Activated CD8-positive, alpha-beta memory T cell treated with anti-CD3 and anti-CD28 coated beads for 24 hours (primary cell): ENCODE measurements around the gene FTO.
A peak's percentile ranks its signal among the peaks of the same experiment; 100 is the strongest.
"Not testable (repeated sequence)": the region's sequence is repeated elsewhere in the genome, so short reads cannot be mapped to it uniquely, and the experiment has no call there.

Experiments used
- DNase-seq: peaks from one replicate; pipeline ENCODE4 v3.0.0-alpha.2; 2020

Gene FTO

DNA sequence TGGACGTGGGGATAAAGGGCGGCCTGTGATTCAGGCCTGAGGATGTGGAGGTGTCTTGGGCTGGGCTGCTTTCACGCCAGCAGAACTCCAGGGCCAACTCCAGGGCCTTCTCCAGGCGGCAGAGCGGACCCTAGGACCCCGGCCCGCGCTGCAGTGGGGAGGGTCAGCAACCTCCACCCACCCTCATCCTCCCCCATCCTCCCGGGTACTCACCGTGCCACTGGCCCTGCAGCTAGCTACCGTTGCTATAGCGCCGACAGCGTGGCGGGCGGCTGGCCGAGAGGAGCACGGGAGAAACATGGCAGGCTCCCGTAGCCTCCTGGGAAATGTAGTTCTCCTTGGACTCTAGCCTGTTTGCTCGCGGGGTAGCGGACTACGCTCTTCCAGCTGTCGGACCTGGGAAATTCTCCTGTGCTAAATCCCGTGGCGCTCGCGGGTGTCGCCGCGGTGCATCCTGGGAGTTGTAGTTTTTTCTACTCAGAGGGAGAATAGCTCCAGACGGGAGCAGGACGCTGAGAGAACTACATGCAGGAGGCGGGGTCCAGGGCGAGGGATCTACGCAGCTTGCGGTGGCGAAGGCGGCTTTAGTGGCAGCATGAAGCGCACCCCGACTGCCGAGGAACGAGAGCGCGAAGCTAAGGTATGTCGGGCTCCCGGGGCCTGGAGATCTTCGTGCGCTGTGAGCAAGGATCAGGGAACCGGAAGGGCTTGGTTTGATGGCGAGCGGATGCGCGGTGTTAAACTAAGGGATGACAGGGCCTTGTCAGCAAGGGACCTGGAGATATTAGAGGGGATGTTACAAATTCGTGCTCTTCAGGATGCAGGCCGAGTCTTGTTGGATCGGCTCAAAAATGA, at the start of gene FTO, which contains the start of gene RPGRIP1L:
FTO (plus strand) TSS at position 567 of the 855 bp plus-strand sequence.
RPGRIP1L (minus strand) TSS at position 270 of the 855 bp plus-strand sequence. CDS start 3,136 bp downstream, outside the sequence.
- DNase-seq: peak; percentile 99

DNA sequence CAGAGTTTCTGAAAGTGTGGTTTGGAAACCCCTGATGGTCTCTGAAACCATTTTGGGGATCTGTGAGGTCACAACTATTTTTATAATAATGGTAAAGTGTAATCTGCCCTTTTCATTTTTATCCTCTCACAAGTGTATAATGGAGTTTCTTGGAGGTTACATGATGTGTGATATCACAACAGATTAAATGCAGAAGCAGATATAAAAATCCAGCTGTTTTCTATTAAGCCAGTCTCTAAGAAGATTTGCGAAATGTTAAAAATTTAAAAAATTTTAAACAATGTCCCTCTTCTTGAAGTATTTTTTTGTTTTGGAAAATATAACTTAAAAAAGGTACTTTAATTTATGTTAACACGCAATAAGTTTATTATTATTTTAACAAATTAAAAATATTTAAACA, 49.0 kb upstream of the FTO start:
- no peak for DNase-seq

DNA sequence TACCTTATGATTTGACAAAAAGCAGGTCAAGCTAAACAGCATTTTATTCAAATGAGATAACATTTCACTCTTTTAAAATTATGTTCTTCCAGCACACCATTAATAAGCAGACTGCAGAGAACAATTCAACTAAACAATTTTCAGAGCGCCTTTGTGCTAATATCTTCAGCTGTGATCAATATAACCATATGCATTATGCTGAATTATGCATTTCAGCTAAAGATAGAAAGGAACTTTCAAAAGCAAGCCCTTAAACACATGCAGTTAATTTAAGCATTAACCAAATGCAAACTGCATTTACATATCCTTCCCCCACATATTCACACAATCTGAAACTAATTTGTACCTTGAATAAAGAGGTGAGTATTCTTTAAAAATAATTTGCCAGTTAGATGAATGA, 41.9 kb upstream of the FTO start:
- DNase-seq: no peak

DNA sequence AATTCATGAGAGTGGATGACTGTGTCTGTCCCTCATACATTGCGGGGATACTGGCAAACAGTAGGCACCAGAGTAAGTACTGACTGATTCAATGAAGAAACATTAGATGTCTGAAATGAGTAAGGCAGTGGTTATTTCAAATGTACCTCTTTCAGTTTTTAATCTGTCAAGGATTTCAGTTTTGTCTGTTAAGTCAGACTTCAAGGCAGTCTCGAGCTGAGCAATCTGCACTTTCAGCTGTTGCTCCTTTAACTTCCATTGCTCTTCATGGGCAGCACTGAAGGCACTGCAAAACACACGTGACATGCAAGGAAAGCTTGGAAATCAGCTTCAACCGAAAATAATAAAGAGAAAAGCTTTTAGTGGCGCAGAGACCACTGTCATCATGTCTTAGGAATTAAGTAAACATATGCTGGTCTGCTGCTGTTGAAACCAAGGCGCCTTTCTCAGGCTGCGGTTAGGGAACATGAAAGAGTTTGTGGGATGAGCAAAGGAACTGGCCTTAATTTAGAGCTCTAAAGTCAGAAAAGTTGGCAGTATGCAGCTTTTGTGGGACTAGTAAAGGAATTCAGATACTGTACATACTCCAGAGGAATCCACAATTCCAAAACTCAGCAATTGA, 39.1 kb upstream of the FTO start:
- DNase-seq: no peak

DNA sequence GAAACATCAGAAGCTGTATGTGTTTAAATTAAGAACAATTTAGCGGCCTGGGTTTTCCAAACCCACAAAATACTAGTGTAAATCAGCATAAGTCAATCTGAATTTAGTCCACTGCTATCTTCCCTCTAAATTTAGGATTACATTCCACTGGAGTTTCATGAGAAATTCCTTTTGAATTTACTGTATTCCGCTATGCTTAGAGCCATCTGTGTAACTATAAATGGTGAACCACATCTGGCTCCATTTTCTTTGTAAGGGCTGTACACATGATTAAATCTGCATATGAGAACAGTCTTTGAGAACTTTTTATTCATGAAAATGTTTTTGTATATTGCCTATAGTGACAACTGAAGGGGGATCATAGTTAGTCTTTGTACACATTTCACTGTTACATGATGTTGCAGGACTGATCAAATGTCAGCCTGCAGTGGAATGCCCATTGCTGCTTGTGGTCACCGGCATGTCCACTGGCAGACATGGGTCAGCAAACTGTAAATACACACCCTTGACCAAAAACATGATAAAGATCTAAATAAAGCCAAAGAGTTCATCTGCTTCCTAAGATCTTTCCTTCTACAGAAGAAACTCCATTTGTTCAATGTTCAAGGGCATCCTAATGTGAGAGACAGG, 37.1 kb upstream of the FTO start:
- no peak for DNase-seq

DNA sequence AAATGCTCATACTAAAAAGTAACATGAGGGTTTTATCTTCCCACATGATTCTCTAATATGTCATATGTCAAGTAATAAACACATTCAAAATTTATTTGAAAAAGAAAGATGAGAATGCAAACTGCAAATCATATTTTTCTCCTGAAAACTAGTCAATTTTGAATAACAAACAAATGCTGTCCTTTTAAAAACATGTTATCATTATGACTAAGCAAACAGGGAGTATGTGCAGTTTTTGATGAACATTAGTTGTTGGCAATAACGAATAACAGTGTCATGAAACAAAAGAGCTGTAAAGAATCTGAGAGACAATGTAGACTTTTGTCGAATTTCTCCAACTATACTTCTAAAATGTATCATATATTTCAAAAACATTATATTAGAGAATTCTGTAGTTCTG, 35.1 kb upstream of the FTO start:
- DNase-seq: no peak

DNA sequence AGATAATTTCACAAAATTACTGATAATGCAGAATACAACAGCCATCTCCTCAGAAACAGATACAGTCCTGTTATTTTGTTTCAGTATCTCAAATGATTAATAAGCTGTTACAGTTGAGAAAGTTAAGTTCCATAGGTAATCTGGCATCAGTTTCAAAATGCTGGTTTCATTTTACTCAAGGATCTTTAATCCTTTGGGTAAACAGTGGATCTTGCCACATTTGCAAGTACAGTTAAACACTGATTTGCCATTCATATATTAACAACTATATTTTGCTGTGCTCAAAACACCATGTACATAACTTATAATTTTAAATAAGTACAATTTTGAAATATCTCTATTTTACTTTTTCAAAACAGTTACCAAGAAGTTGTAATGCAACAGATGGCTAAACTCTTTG, 31.5 kb upstream of the FTO start:
- DNase-seq: no peak

DNA sequence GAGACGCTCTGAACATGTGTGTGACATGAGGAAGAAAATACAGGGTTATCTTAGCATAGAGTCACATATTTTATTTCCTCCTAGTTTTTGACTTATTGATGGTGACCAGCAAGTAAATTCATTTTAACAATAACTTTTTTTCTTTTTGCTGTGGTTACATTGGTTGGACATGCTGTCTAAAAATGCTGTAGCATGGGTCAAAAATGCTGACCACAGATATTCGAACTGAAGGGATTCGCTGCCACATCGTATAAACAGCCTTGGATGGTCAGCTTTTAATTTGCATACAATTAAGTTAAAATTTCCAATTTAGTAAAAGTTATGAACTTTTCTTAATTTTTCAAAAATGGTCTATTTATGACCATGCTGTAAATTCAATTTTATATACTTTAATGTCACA, 30.8 kb upstream of the FTO start:
- no peak for DNase-seq

DNA sequence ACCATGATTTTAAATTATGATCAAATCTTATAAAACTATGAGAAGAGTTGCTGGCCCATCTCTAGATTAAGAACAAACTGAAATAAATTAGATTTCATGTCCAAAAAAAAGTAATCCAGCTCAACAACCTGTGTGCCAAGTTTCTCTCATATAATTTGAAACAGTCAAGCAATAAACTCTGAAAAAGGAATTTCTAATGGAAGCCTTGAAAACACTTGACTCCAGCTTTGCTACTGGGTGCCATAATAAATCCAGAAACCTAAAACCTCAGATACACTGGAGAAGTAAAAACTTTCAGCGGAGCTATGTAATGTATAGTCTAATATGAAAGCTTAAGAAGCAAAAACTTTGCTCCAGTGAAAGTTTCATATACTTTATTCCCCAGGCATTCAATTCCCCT, 25.8 kb upstream of the FTO start:
- no peak for DNase-seq

DNA sequence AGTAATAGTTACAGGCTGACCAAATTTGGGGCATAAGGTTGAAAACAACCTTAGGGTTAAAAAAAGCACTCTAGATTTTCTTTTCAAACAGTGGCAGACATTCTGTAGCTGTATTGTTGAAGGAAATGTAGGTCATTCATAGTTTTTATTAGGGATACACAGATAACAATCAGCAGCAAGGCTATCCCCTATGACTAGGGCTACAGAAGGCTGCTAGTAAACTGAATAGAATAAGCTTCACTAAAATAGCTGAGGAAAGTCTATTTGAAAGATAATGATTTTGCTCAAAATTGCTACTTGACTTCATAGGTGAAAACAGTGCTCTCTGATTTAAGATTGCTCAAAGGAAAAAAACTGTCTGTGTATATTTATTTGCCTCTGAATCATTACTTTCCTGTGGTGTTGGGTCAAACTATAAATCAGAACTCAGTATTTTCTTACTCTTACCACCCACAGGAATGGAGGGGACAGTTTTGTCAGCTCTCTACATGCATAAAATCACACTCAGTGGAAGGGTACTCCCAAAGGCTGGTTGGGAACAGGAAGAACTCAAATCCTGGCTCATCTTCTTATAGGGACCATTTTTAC, 25.1 kb upstream of the FTO start:
- DNase-seq: no peak

DNA sequence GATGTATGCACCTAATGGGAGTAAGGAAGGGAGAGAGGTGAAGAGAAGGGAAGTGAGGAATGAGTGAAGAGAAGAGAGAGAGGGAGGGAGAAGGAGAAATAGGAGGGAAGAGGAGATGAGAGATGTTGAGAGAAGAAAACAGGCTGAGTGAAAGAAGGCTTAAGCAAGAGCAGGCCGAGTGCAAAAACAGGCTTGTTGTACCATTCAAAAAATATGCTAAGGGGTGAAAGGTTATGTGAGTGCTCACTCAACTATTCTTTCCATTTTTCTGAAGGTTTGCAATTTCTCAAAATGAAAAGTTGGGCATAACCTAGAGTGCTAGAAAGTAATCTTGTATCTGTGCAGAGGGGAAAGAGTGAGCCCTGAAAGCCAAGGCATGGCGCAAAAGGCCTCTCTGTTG, 23.2 kb upstream of the FTO start:
- DNase-seq: no peak

DNA sequence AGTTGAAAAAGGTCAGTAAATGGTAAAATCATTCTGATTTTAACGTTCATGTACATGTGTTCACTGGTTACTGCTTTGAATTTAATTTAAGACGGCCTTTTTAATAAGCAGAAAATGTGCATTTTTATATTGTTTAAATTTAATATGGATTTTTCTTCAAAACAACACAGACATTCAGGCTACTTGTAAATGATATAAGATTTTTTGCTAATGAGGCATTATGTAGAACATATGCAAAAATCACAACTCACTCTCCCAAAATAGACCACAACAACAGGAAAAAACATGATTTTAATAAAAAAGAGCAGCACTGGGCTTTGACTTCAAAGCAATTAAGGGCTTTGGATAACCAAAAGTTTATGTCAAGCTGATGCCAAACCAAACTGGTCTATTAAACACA, 22.6 kb upstream of the FTO start:
- no peak for DNase-seq

DNA sequence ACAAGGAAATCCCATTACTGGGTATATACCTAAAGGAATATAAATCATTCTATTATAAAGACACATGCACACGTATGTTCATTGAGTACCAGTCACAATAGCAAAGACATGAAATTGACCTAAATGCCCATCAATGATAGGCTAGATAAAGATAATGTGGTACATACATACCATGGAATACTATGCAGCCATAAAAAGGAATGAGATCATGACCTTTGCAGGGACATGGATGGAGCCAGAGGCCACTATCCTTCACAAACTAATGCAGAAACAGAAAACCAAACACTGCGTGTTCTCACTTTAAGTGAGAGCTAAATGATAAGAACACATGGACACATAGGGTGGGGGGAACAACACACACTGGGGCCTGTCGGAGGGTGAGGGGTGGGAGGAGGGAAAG, 18.6 kb upstream of the FTO start:
- DNase-seq: not testable (repeated sequence)

DNA sequence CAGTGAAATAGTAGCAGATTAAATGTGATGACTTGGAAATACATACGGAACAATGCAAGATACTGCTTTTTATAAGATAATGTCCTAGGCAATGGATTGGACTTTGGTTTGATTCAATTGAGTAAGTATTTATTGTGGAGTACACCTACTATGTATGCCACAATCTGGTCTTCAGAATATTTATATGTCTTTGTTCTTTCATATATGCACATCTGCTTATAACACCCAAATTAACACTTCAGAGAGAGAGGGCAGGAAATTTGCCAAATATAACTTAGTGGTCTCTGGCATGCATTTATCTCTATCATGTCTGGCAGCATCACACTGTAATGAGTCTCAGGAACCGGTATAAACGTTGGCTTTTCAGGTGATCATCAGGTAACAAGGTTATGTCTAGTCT, 17.2 kb upstream of the FTO start:
- DNase-seq: no peak

DNA sequence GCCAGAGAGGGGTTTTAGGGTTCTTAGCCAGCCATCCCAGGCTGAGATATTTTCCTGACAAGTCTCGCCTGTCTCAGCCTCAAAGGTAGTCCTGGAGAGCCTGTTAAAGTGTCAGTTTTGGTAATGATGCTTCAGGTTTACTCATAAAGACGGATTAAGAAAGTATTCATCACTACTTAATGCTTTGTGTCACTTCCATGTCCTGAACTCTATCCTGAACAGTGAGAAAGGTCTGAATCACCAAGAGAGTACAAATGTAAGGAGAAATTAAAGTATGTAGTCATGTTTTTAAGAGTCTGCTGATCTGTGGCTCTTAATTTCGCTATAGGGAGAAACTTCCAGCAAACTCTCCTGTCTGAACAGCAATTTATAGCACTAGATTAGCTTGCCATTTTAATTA, 14.3 kb upstream of the FTO start:
- no peak for DNase-seq

DNA sequence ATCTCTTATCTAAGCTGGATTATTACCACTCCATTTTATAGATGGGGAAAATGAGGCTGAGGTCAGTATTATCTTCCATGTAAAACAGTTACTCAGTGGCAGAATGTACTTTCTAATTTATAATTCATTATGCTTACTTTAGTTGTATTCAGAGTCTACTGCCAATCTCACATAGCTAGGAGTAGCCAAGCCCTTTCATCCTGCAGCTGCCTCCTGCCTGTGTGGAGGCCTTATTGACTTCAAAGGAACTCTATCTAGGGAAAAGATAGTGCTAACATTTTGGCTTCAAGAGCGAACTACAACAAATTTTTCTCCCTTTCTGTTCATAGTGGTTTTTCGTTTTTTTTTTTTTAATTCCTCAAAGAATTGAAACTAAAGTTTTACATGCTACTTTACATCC, 13.2 kb upstream of the FTO start:
- DNase-seq: no peak

DNA sequence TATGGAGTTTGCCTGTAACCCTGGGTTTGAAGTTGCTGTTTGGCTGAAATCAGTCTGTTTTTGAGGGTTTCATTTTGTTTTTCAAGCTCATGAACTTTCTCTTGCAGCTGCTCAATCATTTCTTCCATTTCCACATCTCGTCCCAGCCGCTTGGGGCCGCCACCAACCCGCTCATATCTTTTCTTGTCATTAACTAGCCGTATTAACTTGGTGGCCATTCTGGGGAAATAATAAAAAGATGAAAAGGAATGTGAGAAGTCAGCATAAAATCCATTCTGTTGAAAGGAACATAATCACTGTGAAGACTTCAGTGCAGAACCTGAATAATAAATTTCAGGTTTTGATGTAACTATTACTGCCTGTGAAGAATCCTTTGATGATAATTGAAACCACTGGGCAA, 11.8 kb upstream of the FTO start:
- DNase-seq: no peak

DNA sequence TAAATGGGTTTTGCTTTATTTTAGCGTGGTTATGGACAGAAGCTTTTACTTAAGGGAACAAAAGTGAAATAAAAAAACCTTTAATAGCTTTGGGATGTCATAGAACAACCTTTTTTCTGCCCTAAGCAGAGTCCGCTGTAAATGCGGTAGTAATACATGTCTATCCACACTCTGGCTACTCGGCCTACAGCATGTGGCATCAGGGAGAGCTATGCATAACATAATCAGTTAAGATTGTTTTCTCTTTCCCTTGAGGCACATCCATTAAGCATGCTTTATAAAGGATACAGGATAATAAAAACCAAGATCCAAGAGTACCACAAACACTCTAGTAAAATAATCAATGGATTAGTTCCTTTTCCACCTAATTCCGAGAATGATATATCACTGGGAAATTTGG, 10.6 kb upstream of the FTO start:
- DNase-seq: no peak

DNA sequence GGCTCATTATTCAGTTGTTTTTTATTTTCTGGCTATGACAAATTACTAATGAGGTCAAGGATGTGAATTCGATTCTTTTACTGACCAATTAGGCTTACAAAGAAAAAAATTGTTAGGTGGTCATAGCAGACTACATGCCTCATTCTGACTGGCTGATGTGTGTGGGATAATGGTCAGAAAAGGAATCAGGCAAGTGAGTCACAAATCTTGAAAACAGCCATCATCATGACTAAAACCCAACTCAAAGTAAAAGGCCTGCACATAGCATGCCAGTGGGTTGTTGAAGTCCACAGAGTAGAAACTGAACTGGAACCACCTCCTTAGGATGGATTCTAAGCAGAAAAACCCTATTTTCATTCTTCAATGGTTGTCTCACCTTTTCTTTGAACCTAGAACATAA, 8.9 kb upstream of the FTO start:
- no peak for DNase-seq

DNA sequence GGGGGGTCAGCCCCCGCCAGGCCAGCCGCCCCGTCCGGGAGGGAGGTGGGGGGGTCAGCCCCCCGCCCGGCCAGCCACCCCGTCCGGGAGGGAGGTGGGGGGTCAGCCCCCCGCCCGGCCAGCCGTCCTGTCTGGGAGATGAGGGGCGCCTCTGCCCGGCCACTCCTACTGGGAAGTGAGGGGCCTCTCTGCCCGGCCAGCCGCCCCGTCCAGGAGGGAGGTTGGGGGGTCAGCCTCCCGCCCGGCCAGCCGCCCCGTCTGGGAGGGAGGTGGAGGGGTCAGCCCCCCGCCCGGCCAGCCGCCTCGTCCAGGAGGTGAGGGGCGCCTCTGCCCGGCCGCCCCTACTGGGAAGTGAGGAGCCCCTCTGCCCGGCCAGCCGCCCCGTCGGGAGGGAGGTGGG, 5.7 kb upstream of the FTO start:
- DNase-seq: not testable (repeated sequence)

DNA sequence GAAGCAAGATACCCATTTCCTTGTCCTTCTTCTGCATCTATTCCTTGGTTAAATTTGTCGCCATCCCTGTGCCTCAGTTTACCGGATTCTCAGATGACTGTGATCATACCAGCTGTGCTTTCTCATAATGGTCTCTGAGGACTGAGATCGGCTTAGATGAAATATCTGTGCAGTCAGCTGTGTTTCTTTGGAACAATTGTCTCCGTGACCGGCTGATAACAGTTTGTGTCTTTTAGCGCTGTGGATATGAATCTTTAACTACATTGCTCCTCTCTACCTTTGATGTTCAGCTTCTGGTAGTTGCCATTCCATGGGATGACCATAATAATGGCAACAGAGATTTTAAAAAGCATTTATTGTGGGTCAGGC, 473 bp downstream of the FTO start:
- DNase-seq: no peak

DNA sequence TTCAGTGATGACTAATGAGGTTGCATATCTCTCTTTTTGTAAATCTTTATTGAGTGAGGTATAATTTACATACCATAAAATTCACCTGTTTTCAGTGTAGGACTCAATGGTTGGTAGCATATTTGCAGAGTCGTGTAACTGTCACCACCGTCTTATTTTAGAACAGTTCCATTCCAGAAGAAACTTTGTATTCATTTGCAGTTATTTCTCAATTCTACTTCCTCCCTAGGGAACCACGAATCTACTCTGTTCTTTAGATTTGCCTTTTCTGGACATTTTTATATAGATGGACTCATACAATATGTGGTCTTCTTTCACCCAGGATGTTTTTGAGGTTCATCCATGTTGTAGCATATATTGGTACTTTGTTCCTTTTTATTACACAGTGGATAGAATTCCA, 3.7 kb downstream of the FTO start:
- DNase-seq: no peak

DNA sequence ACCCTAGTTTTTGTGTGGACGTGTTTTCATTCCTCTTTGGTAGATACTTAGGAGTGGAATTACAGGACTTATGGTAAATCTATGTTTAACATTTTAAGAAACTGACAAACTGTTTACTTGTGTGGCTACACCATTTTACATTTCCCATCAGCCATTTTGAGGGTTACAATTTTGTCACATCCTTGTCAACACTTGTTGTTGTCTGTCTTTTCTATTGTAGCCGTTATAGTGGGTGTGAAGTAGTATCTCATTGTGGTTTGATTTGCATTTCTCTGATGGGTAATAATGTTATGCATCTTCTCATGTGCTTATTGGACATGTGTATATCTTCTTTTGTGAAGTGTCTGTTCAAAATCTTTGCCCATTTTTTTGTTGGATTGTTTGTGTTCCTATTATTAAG, 4.5 kb downstream of the FTO start:
- no peak for DNase-seq

DNA sequence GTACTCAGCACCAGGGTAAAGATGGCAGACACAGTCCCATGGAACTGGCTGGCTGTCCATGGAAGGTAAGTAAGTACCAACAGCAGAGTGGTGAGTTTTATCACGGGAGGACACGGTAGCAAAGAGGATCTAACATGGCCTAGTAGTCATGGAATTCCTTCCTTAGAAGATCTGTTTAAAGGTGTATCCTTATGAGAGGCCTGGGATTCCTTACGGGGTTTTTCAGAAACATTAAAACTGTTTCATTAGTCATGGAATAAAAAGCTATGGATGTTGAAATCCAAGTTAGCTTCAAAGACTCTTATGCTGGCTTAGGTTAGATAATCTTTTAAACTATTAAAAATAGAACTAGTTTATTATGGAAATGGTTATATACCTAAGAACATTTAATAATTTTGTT, 7.4 kb downstream of the FTO start:
- no peak for DNase-seq
